AG04449 (cell line): ENCODE data around the gene RRM2.
A peak's percentile ranks its signal among the peaks of the same experiment; 100 is the strongest.

ENCODE experiments used
- CTCF ChIA-PET: fragments of 350-600 bp; formaldehyde crosslinking; extraction: SDS; loops from one replicate; lab custom pipeline; 2021; ENCODE audit warnings: antibody characterized with exemption; lab: Yijun Ruan, JAX
- POLR2A ChIA-PET: fragments of 400-600, 350-600 bp; formaldehyde crosslinking; extraction: SDS; loops from one replicate; lab custom pipeline; 2020; ENCODE audit warnings: antibody characterized with exemption, inconsistent platforms; lab: Yijun Ruan, JAX
- DNase-seq: peaks from one replicate; pipeline ENCODE4 v3.0.0-alpha.2; 2010; ENCODE audit warnings: low read depth, low spot score
- H3K4me3 ChIP-seq: 2 replicates; pipeline ENCODE4 v1.5.1; 2011; ENCODE audit warnings: low read depth, mild to moderate bottlenecking, control low read depth, low read length
- CTCF ChIP-seq: IDR thresholded peaks from one replicate; pipeline ENCODE4 v1.5.1; 2011; ENCODE audit warnings: mild to moderate bottlenecking, moderate library complexity, low read length, control low read depth, inconsistent platforms; ENCODE audit not compliant: insufficient read depth; ENCODE audit errors: missing control alignments

Gene RRM2

GRCh38 chr2:10122500-10123280 is at the start of gene RRM2:
RRM2 (plus strand) TSS chr2:10122739; CDS start chr2:10122799, 60 bp downstream.
- no peak for DNase-seq
- peak within 1 kb of the TSS; percentile 78 for H3K4me3 ChIP-seq
- POLR2A ChIA-PET: no interaction called here
- no peak for TF ChIP-seq CTCF
- CTCF ChIA-PET: interaction anchor here (1.4 to 16.0 kb wide), 5 partner anchors 50 to 325 kb away, joined by 3 to 356 read pairs (median 35); partner anchors contain the start of gene ODC1

DNA sequence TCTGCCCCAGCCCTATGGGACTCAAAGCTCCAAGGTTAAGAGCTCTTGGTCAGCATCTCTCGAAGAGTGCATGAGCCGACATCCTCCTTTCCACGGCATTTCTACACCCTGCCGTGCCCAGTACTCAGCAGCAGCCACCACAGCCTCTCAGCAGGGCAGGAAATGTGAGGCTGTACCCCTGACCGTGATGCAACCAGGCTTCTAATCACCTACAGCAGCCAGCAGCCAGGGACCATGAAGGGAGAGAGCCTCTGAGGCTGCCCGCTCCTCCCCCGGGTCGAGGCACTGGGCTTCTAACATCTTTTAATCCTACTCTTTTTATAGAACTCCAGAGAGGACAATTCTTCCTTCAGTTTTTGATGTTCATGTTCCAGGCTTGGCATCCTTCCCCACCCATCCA is 48.8 kb upstream of the RRM2 start:
- DNase-seq: no peak
- TF ChIP-seq CTCF: no peak
- POLR2A ChIA-PET: no interaction called here
- no peak overlapping the region for H3K4me3 ChIP-seq
- CTCF ChIA-PET: interaction anchor here (0.8 to 15.7 kb wide), 21 partner anchors 9 to 372 kb away, joined by 3 to 482 read pairs (median 21); partner anchors contain the start of gene RRM2

DNA sequence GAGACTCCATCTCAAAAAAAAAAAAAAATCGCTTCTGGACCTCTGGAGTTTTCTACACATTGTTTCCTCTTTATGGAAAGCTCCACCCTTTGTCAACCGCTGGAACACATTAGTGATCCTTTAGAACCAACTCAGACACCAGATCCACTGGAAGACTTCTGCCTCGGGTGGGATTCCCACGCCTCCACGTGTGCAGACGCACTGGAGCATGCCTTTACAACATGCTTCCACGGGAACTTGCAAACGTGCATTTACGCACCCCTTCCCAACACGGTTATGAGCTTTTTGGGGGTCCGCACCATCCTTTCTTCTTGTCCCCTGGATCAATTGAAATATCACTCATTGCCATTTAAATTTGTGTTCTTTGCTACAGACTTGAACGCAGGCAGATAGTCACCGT is 47.4 kb upstream of the RRM2 start:
- TF ChIP-seq CTCF: no peak
- ChIA-PET POLR2A (no interaction called here), CTCF (interaction anchor here (0.9 to 15.7 kb wide), 8 partner anchors 14 to 377 kb away, joined by 3 to 482 read pairs (median 76); partner anchors contain the start of gene RRM2)
- H3K4me3 ChIP-seq: no peak overlapping the region
- no peak for DNase-seq

DNA sequence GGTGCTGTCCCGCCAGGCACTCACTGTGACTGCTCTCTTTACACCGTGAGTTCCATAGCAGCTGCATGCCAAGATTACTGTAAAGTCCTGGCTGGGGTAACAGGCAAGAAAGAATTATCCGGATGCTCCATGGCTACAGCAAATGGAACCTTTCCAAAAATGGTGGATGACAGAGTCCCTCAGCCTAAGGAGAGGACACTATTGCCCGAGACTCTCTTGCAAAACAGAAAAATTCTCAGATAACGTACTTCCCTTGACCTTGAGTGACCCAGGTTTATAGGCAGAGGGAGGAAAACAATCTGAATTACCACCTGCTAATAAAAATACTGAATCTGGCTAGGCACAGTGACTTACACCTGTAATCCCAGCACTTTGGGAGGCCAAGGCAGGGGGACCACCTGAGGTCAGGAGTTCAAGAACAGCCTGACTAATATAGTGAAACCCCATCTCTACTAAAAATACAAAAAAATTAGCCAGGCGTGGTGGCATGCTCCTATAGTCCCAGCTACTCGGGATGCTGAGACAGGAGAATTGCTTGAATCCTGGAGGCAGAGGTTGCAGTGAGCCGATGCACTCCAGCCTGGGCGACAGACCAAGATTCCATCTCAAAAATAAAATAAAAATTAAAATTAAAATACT is 46.8 kb upstream of the RRM2 start:
- ChIA-PET POLR2A (no interaction called here), CTCF (interaction anchor here (5.1 to 15.7 kb wide), 7 partner anchors 13 to 360 kb away, joined by 27 to 482 read pairs (median 86); partner anchors contain the start of gene RRM2)
- no peak overlapping the region for H3K4me3 ChIP-seq
- DNase-seq: no peak
- no peak for TF ChIP-seq CTCF

DNA sequence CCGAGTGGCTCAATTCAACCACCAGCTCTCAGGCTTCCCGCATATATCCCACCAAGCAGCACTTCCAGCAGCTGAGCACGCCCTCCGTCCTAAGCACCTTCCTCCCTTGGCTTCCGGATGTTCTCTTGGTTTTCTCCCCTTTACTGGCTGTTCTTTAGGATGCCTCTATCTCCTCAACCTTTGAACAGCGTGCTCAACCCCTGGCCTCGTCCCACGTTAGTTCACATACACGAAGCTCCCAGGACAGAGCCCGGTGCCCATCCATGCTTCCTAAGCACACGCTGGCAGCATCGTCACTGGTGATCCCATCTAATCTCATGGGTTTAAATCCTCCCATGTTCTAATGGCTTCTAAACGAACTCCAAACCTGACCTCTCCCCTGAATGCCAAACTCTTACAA is 46.0 kb upstream of the RRM2 start:
- no peak overlapping the region for H3K4me3 ChIP-seq
- CTCF ChIA-PET: interaction anchor here (1.0 to 15.7 kb wide), 5 partner anchors 12 to 359 kb away, joined by 3 to 482 read pairs (median 86); no protein-coding TSS in a partner anchor
- DNase-seq: no peak
- POLR2A ChIA-PET: no interaction called here
- no peak for TF ChIP-seq CTCF
